ENCODE results near the gene ASB10.

ASB10 gene

DNA sequence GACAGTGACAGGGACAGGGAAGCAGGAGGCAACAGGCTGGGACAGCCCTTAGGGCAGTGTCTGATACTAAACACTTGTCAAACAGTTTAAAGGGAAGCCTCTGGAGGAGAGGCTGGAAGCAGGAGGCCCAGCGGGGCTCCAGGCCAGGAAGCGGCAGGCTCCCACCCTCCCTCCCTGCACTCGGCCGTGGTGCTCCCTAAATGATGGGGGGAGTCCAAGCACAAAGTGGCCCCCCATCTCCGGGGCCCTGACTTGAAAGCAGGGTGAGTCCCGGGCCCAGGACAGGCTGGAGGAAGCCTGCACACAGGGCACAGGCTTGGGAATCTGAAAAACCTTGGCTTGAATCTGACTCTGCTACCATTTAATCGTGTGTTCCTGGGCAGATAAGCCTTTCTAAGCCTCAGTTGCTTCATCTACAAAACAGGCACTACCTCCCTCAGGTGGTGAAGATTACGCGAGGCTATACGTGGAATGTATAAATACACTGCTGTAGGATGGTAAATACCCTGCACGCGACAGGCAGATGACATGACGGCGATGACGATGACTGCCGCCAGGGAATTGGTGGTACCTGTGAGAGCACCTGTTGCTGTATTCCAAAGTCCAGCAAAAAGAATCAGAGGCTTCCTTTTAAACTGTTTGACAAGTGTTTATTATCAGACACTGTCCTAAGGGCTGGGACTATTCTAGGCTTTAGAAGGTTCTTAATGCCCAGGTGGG lies 53.6 kb downstream of the ASB10 start:
- H3K4me1 Mint-ChIP-seq: no peaks in the 10 kb centered on the region
- no peak for ATAC-seq
- H3K36me3 Mint-ChIP-seq: peaks cover 59% of the 10 kb centered on the region
- no peak overlapping the region for H3K4me3 Mint-ChIP-seq
- no peak overlapping the region for H3K27ac Mint-ChIP-seq
- no peaks in the 10 kb centered on the region for H3K9me3 Mint-ChIP-seq
- H3K27me3 Mint-ChIP-seq: no peaks in the 10 kb centered on the region

DNA sequence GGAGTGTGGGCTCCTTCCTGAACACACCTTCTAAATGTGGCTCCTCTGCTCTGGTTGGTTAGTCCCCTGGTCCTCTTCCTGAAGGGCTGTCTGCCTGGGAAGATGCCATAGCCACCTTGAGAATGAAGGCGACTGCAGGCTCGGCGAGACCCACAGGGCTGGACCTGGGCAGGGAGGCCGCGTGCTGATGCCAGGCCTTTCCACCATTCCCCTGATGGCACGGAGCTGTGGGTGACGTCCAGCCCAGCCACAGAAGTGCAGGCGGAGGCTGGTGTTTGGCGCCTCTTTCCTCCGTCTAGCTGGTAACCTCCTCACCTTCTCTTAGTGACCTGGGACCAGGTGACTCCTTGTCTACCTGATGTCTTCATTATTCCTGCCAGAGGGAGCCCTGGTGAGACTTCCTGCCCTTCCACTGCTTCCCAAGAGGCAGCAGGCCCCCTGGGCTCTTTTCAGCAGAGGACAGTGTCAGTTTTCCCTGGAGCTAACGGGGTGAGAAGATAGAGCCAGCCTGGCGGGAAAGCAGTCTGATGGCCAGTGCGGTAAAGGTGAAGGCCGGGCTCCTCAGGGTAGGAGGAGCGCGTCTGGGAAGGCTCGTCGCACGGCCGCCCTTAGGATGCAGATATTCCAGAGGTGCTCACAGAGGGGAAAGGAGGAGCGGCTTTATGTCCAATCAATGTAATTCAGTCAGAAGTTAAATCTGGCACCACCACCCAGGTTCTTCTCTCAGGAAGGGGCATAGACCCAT lies 54.4 kb downstream of the ASB10 start:
- Mint-ChIP-seq H3K9me3 (no peaks in the 10 kb centered on the region), H3K4me1 (no peaks in the 10 kb centered on the region), H3K27me3 (no peaks in the 10 kb centered on the region), H3K27ac (no peak overlapping the region), H3K36me3 (peaks cover 66% of the 10 kb centered on the region), H3K4me3 (no peak overlapping the region)
- no peak for ATAC-seq

DNA sequence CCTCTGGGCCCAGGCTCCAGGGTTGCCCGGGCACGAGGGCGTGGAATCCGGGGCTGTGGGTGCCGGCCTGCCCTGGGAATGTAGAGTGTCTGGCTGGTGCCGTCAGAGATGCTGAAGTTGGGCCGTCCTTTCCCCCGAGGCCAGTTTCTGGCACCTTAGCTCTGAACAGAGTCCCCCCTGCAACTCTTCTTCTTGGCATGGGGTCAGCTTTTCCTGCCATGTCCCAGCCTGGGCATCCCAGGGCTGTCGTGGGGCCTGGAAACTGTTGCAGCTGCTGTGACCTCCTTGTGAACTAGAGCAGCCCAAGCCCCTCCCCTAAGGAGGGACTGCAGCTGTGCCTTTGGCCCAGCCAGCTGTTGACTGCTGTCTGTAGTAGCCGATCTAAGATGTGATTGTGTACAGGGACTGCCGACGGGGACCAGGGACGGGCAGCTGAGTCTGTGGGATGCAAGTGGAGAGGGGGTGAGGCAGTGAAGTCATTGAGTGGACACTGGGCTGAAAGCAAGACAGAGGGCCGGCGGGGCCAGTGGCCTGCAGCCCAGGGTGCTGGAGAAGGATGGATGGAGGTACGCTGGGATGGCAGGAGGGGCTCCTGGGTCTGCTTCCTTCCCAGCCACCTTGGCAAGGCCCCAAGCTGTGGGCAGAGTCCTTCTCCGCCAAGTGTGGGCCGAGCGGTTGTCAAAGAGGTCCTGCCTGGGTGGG lies 55.3 kb downstream of the ASB10 start:
- Mint-ChIP-seq H3K9me3 (no peaks in the 10 kb centered on the region), H3K27me3 (no peaks in the 10 kb centered on the region)

DNA sequence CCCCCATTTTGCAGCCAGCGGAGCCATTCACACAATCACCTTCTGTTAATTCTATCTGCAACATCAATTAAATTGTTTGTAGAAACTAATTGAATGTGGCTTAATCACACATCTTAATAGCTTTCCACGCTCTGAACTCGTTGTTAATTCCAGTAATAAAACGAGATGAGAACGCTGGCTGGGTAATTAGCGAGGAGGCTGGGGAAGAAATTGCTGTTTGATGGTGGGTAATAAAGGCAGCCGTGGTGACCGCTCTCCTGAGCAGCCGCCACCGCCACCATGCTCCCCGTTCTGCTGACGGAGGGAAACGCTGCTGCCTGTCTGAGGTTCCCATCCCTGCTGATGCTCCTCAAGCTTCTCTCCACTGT lies 55.8 kb downstream of the ASB10 start:
- H3K4me3 Mint-ChIP-seq: no peak overlapping the region
- no peaks in the 10 kb centered on the region for H3K27me3 Mint-ChIP-seq
- ATAC-seq: no peak
- no peak overlapping the region for H3K27ac Mint-ChIP-seq
- peaks cover 61% of the 10 kb centered on the region for H3K36me3 Mint-ChIP-seq
- no peaks in the 10 kb centered on the region for H3K9me3 Mint-ChIP-seq
- H3K4me1 Mint-ChIP-seq: no peaks in the 10 kb centered on the region

More for the DNA sequence above, 55.3 kb downstream of the ASB10 start:
- no peak for ATAC-seq
- Mint-ChIP-seq H3K27ac (no peak overlapping the region), H3K36me3 (peaks cover 66% of the 10 kb centered on the region), H3K4me3 (no peak overlapping the region), H3K4me1 (no peaks in the 10 kb centered on the region)

- ATAC-seq: no peak
- H3K27ac Mint-ChIP-seq: no peak overlapping the region
- H3K4me1 Mint-ChIP-seq: no peaks in the 10 kb centered on the region
- H3K27me3 Mint-ChIP-seq: no peaks in the 10 kb centered on the region
- no peaks in the 10 kb centered on the region for H3K9me3 Mint-ChIP-seq
- H3K4me3 Mint-ChIP-seq: no peak overlapping the region
- H3K36me3 Mint-ChIP-seq: peaks cover 60% of the 10 kb centered on the region
Observed at GRCh38 chr7:151130741-151131157, 56.3 kb downstream of the ASB10 start.

DNA sequence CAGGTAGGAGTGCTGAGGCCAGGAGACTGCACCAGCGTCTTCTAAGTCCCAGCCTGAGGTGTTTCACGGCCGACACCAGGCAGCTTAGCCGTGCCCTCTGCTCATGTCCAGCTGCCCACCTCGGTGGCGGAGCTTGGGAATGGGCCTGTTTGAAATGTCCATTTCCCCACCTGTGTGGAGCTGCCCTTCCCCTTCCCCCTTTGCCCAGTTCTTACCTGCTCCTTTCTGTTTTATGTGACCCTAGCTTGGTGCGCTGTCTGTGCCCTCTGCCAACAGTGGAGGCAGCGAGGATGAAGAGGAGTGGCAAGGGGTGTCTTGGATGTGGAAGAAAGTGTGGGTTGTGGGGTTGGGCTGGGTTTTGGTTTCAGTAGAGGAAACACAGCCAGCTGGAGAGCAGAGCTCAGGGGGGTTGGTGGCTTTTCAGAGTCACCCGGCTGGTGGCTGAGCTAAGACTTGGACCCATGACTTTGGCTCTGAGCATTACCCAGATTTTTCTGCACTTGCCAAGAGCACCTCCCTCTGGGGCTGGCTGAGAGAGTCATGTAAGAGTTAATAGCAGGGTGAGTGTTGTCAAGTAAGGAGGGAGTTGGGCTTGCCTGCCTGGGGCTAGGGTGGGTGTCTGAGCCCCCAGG lies 57.0 kb downstream of the ASB10 start:
- Mint-ChIP-seq H3K4me1 (no peaks in the 10 kb centered on the region), H3K36me3 (peaks cover 55% of the 10 kb centered on the region), H3K9me3 (no peaks in the 10 kb centered on the region), H3K27me3 (no peaks in the 10 kb centered on the region), H3K4me3 (no peak overlapping the region), H3K27ac (no peak overlapping the region)
- ATAC-seq: no peak

- Mint-ChIP-seq H3K36me3 (peaks cover 48% of the 10 kb centered on the region), H3K27me3 (no peaks in the 10 kb centered on the region), H3K4me3 (no peak overlapping the region), H3K27ac (no peak overlapping the region), H3K9me3 (no peaks in the 10 kb centered on the region), H3K4me1 (no peaks in the 10 kb centered on the region)
- no peak for ATAC-seq
Observed at GRCh38 chr7:151129117-151129959, 57.7 kb downstream of the ASB10 start.

GRCh38 chr7:151128716-151129115 lies 58.3 kb downstream of the ASB10 start:
- H3K36me3 Mint-ChIP-seq: peaks cover 48% of the 10 kb centered on the region
- no peak for ATAC-seq

DNA sequence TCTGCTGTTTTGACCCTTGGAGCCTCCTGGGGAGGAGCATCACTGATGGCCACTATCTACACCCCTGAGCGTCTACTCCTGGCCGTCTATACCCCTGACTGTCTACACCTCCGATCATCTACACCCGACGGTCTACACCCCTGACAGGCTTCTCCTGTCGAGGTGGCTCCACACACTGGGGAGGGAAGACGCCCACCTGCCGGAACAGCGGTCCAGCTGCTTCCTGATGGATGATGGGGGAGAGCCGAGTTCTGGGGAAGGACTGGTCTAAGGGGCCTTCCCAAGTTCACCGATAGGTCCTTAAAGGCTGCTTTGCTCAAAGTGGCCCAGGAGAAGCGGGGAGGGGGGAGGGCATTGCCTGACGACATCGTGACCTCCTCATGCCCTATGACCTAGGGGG lies 58.9 kb downstream of the ASB10 start:
- no peak for ATAC-seq
- Mint-ChIP-seq H3K36me3 (peaks cover 50% of the 10 kb centered on the region), H3K4me3 (no peak overlapping the region), H3K27ac (no peak overlapping the region), H3K27me3 (no peaks in the 10 kb centered on the region), H3K4me1 (peaks cover 9% of the 10 kb centered on the region), H3K9me3 (no peaks in the 10 kb centered on the region)

More at GRCh38 chr7:151128716-151129115, 58.3 kb downstream of the ASB10 start:
- no peaks in the 10 kb centered on the region for H3K9me3 Mint-ChIP-seq
- H3K4me1 Mint-ChIP-seq: peaks cover 6% of the 10 kb centered on the region
- H3K4me3 Mint-ChIP-seq: no peak overlapping the region
- H3K27me3 Mint-ChIP-seq: no peaks in the 10 kb centered on the region
- H3K27ac Mint-ChIP-seq: no peak overlapping the region

- Mint-ChIP-seq H3K4me3 (no peak overlapping the region), H3K9me3 (no peaks in the 10 kb centered on the region), H3K36me3 (peaks cover 55% of the 10 kb centered on the region), H3K4me1 (peaks cover 9% of the 10 kb centered on the region), H3K27ac (no peak overlapping the region), H3K27me3 (no peaks in the 10 kb centered on the region)
- no peak for ATAC-seq
Observed at GRCh38 chr7:151126491-151127137, 60.4 kb downstream of the ASB10 start.

GRCh38 chr7:151125846-151126481 lies 61.1 kb downstream of the ASB10 start:
- Mint-ChIP-seq H3K4me3 (no peak overlapping the region), H3K27me3 (no peaks in the 10 kb centered on the region), H3K36me3 (peaks cover 55% of the 10 kb centered on the region), H3K27ac (no peak overlapping the region), H3K4me1 (peaks cover 9% of the 10 kb centered on the region), H3K9me3 (no peaks in the 10 kb centered on the region)
- no peak for ATAC-seq
